A673 (cell line): Measurements from ENCODE around the gene CYBA. TPM values are rescaled to one million over a fixed set of nuclear protein-coding genes. Genes with fewer than 3 reads are reported as not detected.

ENCODE experiments used
- BruUV-seq: library from RNA; stranded (reverse); fragments of 400-500 nt; replicated peaks from 2 replicates; lab custom pipeline; 2021; lab: Mats Ljungman, UMichigan
- CTCF ChIA-PET: fragments of 300-600 bp; sonication (Branson Sonifier 250); formaldehyde crosslinking; loops from one replicate; lab custom pipeline; 2022; ENCODE audit warnings: antibody characterized with exemption; lab: Charles Lee
- POLR2A ChIA-PET: fragments of 300-600 bp; sonication (Branson Sonifier 250); formaldehyde crosslinking; loops from one replicate; lab custom pipeline; 2022; ENCODE audit warnings: antibody characterized with exemption; ENCODE audit not compliant: low non-redundant PET; lab: Charles Lee
- DNase-seq: peaks from one replicate; pipeline ENCODE4 v3.0.0-alpha.2; 2015; ENCODE audit warnings: low spot score
- H3K27ac ChIP-seq: fragments of 200-600 bp; sonication (generic); 2 replicates; pipeline ENCODE4 v1.5.1; 2016; ENCODE audit warnings: mixed run types, low read depth, mild to moderate bottlenecking, mixed read lengths, antibody characterized with exemption, low read length; ENCODE audit not compliant: poor library complexity, severe bottlenecking
- H3K27me3 ChIP-seq: fragments of 200-600 bp; sonication (generic); replicated peaks from 2 replicates; pipeline ENCODE4 v1.6.1; 2017; ENCODE audit warnings: mixed run types, low read depth, mild to moderate bottlenecking, mixed read lengths, antibody characterized with exemption, low read length; ENCODE audit not compliant: insufficient read depth, poor library complexity
- H3K36me3 ChIP-seq: fragments of 200-600 bp; sonication (generic); 2 replicates; pipeline ENCODE4 v1.6.1; 2016; ENCODE audit warnings: mixed run types, mild to moderate bottlenecking, mixed read lengths, antibody characterized with exemption, low read length; ENCODE audit not compliant: insufficient read depth, poor library complexity, severe bottlenecking
- H3K4me1 ChIP-seq: fragments of 200-600 bp; sonication (generic); 2 replicates; pipeline ENCODE4 v1.6.1; 2017; ENCODE audit warnings: mixed run types, mild to moderate bottlenecking, mixed read lengths, antibody characterized with exemption, low read length; ENCODE audit not compliant: insufficient read depth, poor library complexity, severe bottlenecking
- H3K4me3 ChIP-seq: fragments of 200-600 bp; sonication (generic); 2 replicates; pipeline ENCODE4 v1.5.1; 2016; ENCODE audit warnings: low read depth, mixed run types, mild to moderate bottlenecking, mixed read lengths, low read length; ENCODE audit not compliant: poor library complexity, severe bottlenecking
- H3K9me3 ChIP-seq: fragments of 200-600 bp; sonication (generic); 2 replicates; pipeline ENCODE4 v1.6.1; 2016; ENCODE audit warnings: mixed run types, low read depth, mild to moderate bottlenecking, mixed read lengths, antibody characterized with exemption, low read length; ENCODE audit not compliant: poor library complexity, severe bottlenecking
- CTCF ChIP-seq: fragments of 300-800, 200-600 bp; sonication (generic); conservative IDR thresholded peaks from 2 replicates; pipeline ENCODE4 v1.5.1; 2017; ENCODE audit warnings: low read depth, mild to moderate bottlenecking, antibody characterized with exemption, low read length, moderate library complexity, mixed read lengths
- EZH2 ChIP-seq: fragments of 200-600 bp; sonication (generic); IDR thresholded peaks from 2 replicates; pipeline ENCODE4 v1.6.1; 2017; ENCODE audit warnings: borderline replicate concordance, low read depth, mild to moderate bottlenecking, mixed read lengths, antibody characterized with exemption, low read length; ENCODE audit not compliant: poor library complexity, severe bottlenecking
- intact Hi-C: fragments of 100-400 bp; cut with micrococcal nuclease; formaldehyde crosslinking; loops from one replicate; pipeline ENCODE4 v1.10.0; 2022; ENCODE audit not compliant: unreplicated experiment
- total RNA-seq: library from RNA; stranded (reverse); gene quantifications from 2 replicates; pipeline ENCODE4 v1.2.3, GENCODE V29; 2021

Gene CYBA
- total RNA-seq, 1 experiment from 2014 or later = 44.7 TPM

DNA sequence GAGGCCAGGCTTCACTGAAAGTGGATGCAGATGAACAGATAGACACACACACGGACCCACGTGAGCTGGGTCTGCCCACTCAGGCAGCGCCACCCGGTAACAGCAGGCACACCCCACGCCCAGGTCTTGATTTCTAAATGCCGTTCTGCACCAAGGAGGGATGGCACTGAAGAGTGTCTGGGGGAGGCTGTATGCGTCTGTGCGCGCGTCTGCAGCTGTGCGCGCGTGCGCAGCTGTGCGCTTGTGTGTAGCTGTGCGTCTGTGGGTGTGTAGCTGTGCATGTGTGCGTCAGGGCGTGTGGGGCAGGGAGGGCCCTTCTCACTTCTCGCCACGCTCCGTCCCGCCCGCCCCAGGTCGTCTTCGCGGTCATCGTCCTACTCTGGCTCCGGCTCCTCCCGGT is 28.0 kb downstream of the CYBA start:
- Histone ChIP-seq H3K9me3 (no peaks in the 10 kb centered on the region), H3K4me1 (no peaks in the 10 kb centered on the region), H3K27me3 (no peaks in the 10 kb centered on the region), H3K27ac (no peak overlapping the region), H3K36me3 (peaks cover 49% of the 10 kb centered on the region), H3K4me3 (no peak overlapping the region)
- ChIA-PET POLR2A (no interaction called here), CTCF (no interaction called here)
- TF ChIP-seq CTCF (no peak), EZH2 (no peak)
- DNase-seq = no peak
- intact Hi-C loops = no loop called here
- BruUV-seq = no TSS peak

- Histone ChIP-seq H3K9me3 (no peaks in the 10 kb centered on the region), H3K36me3 (peaks cover 45% of the 10 kb centered on the region), H3K4me1 (no peaks in the 10 kb centered on the region), H3K4me3 (no peak overlapping the region), H3K27me3 (no peaks in the 10 kb centered on the region), H3K27ac (no peak overlapping the region)
- CTCF ChIA-PET = no interaction called here
- POLR2A ChIA-PET = no interaction called here
- DNase-seq = no peak
- TF ChIP-seq CTCF (no peak), EZH2 (no peak)
- BruUV-seq = no TSS peak
- intact Hi-C loops = no loop called here
Observed at GRCh38 chr16:88622125-88622524, 28.7 kb downstream of the CYBA start.

- peaks cover 38% of the 10 kb centered on the region for H3K36me3 ChIP-seq
- POLR2A ChIA-PET = no interaction called here
- no peaks in the 10 kb centered on the region for H3K27me3 ChIP-seq
- no TSS peak for BruUV-seq
- TF ChIP-seq EZH2 = no peak
- no peak for TF ChIP-seq CTCF
- CTCF ChIA-PET = interaction anchor here (0.7 kb wide), 1 partner anchor 153 kb away, joined by 4 read pairs; no protein-coding TSS in a partner anchor
- no peaks in the 10 kb centered on the region for H3K4me1 ChIP-seq
- intact Hi-C loops = no loop called here
- H3K4me3 ChIP-seq = no peak overlapping the region
- DNase-seq = no peak
- H3K9me3 ChIP-seq = no peaks in the 10 kb centered on the region
- no peak overlapping the region for H3K27ac ChIP-seq
Observed at GRCh38 chr16:88619859-88620815, 30.7 kb downstream of the CYBA start.
